Tongue (tissue), 2 donors: ENCODE measurements around the gene KPTN. TPM values are rescaled to one million over a fixed set of nuclear protein-coding genes. Genes with fewer than 3 reads are reported as not detected.
A peak's percentile ranks its signal among the peaks of the same experiment; 100 is the strongest.

Source experiments
- DNase-seq: peaks from one replicate; pipeline ENCODE4 v3.0.0-alpha.2; 2015
- total RNA-seq: library from RNA; depleted of rRNA; stranded (reverse); fragments of >200 nt; gene quantifications from one replicate; pipeline ENCODE4 v1.2.3, GENCODE V29; 2014

KPTN gene
- total RNA-seq, 1 donor from 2014 or later: 3.8 TPM

GRCh38 chr19:47508721-47509120 is 24.7 kb upstream of the KPTN start:
- no peak for DNase-seq

- no peak for DNase-seq
These were observed 24.0 kb upstream of the KPTN start for GRCh38 chr19:47507924-47508553.

- peak; percentile 85 for DNase-seq
These were observed 23.0 kb upstream of the KPTN start for GRCh38 chr19:47507012-47507411.

- DNase-seq: peak; percentile 51
These were observed 22.4 kb upstream of the KPTN start for GRCh38 chr19:47506459-47506858.

- DNase-seq: no peak
These were observed 21.5 kb upstream of the KPTN start for GRCh38 chr19:47505506-47505905.

GRCh38 chr19:47503826-47504150 is 19.8 kb upstream of the KPTN start:
- no peak for DNase-seq

- no peak for DNase-seq
These were observed 19.3 kb upstream of the KPTN start for GRCh38 chr19:47503130-47503825.

- no peak for DNase-seq
These were observed 16.1 kb upstream of the KPTN start for GRCh38 chr19:47499863-47500830.

- DNase-seq: no peak
These were observed 15.4 kb upstream of the KPTN start for GRCh38 chr19:47499371-47499770.

- DNase-seq: no peak
These were observed 14.5 kb upstream of the KPTN start for GRCh38 chr19:47498561-47498960.

GRCh38 chr19:47497821-47498520 is 14.0 kb upstream of the KPTN start:
- no peak for DNase-seq

GRCh38 chr19:47497050-47497766 is 13.2 kb upstream of the KPTN start:
- no peak for DNase-seq

- DNase-seq: no peak
These were observed 11.7 kb upstream of the KPTN start for GRCh38 chr19:47495478-47496372.

GRCh38 chr19:47494729-47495128 is 10.7 kb upstream of the KPTN start:
- DNase-seq: peak; percentile 94

GRCh38 chr19:47494211-47494547 is 10.2 kb upstream of the KPTN start:
- no peak for DNase-seq

- no peak for DNase-seq
These were observed 9.6 kb upstream of the KPTN start for GRCh38 chr19:47493378-47494210.

GRCh38 chr19:47492571-47493377 is 8.8 kb upstream of the KPTN start:
- DNase-seq: no peak

- no peak for DNase-seq
These were observed 8.1 kb upstream of the KPTN start for GRCh38 chr19:47492137-47492533.
